ENCODE data around the gene C4orf50. TPM values are rescaled to one million over a fixed set of nuclear protein-coding genes. Genes with fewer than 3 reads are reported as not detected.

C4orf50 gene
- total and polyA plus RNA-seq, 2 experiments from 2014 or later: 0.06 to 0.31 TPM

DNA sequence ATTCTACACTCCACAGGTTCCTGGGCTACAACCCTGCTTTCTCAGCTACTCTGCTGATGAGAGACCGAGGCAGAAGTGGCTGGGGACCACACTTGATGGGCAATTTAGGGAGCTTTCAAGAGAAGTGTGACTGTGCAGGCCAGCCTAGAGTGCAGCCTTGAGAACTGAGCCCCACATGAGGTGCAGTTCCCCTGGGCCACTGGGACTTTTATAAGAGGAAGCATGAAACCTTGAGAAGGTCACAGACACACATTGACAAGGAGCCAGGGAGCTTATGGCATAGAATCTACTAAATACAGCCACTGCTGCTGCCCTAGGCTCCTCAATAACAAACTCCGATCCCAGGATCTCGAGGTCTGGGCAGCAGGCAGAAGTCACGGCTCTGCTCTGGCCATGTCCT lies 13.1 kb downstream of the C4orf50 start:
- no peak overlapping the region for H2AFZ ChIP-seq
- no peak overlapping the region for H3K4me2 ChIP-seq
- H3K9me3 Mint-ChIP-seq: no peaks in the 10 kb centered on the region; the same call in 2 of the 3 replicates
- H3F3A ChIP-seq (replicated peaks; ENCODE audit: low read depth): no peaks in the 10 kb centered on the region
- peaks cover 25% of the 10 kb centered on the region for H3K4me1 Mint-ChIP-seq
- no peaks in the 10 kb centered on the region for H3K27me3 ChIP-seq (ENCODE audit: insufficient read depth)
- H3K4me1 ChIP-seq (ENCODE audit: insufficient read depth): peaks cover 7% of the 10 kb centered on the region; the same call in 1 of the 2 replicates
- ATAC-seq (no peak), DNase-seq (ENCODE audit: low spot score) (no peak)
- no peak overlapping the region for H3K27ac Mint-ChIP-seq
- peaks cover 21% of the 10 kb centered on the region for H3K27me3 Mint-ChIP-seq (ENCODE audit: insufficient read depth, low read depth, poor library complexity)
- H3K36me3 Mint-ChIP-seq (ENCODE audit: low read depth): no peaks in the 10 kb centered on the region
- no peak overlapping the region for H3K4me3 Mint-ChIP-seq
- H3K27ac ChIP-seq (ENCODE audit: low read depth): no peak overlapping the region
- TF ChIP-seq STAT1 (IDR thresholded peaks at IDR 0.05; ENCODE audit: unreplicated experiment): no peak
- TF ChIP-seq, protein P1, sequence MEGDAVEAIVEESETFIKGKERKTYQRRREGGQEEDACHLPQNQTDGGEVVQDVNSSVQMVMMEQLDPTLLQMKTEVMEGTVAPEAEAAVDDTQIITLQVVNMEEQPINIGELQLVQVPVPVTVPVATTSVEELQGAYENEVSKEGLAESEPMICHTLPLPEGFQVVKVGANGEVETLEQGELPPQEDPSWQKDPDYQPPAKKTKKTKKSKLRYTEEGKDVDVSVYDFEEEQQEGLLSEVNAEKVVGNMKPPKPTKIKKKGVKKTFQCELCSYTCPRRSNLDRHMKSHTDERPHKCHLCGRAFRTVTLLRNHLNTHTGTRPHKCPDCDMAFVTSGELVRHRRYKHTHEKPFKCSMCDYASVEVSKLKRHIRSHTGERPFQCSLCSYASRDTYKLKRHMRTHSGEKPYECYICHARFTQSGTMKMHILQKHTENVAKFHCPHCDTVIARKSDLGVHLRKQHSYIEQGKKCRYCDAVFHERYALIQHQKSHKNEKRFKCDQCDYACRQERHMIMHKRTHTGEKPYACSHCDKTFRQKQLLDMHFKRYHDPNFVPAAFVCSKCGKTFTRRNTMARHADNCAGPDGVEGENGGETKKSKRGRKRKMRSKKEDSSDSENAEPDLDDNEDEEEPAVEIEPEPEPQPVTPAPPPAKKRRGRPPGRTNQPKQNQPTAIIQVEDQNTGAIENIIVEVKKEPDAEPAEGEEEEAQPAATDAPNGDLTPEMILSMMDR (conservative IDR thresholded peaks at IDR 0.05; ENCODE audit: low read depth in 2 of 2): no peak
- no peak for TF ChIP-seq CREB1 (CRISPR knock-in tag; IDR thresholded peaks at IDR 0.05; ENCODE audit: low read depth)
- TF ChIP-seq ZNF462 (CRISPR knock-in tag; IDR thresholded peaks at IDR 0.05): no peak
- no peak for TF ChIP-seq EZH2phosphoT487 (IDR thresholded peaks at IDR 0.05; ENCODE audit: unreplicated experiment)
- TF ChIP-seq ZNF114 (CRISPR knock-in tag; IDR thresholded peaks at IDR 0.05): no peak
- no peak for TF ChIP-seq NANOG (IDR thresholded peaks at IDR 0.05; ENCODE audit: borderline replicate concordance)
- no peak for TF ChIP-seq JUNB (IDR thresholded peaks at IDR 0.05; ENCODE audit: unreplicated experiment)
- TF ChIP-seq REST (IDR thresholded peaks at IDR 0.05; ENCODE audit: unreplicated experiment): no peak
- no peak for TF ChIP-seq ZNF331 (CRISPR knock-in tag; IDR thresholded peaks at IDR 0.05; ENCODE audit: low read depth)
- TF ChIP-seq, protein P2, sequence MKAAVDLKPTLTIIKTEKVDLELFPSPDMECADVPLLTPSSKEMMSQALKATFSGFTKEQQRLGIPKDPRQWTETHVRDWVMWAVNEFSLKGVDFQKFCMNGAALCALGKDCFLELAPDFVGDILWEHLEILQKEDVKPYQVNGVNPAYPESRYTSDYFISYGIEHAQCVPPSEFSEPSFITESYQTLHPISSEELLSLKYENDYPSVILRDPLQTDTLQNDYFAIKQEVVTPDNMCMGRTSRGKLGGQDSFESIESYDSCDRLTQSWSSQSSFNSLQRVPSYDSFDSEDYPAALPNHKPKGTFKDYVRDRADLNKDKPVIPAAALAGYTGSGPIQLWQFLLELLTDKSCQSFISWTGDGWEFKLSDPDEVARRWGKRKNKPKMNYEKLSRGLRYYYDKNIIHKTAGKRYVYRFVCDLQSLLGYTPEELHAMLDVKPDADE (IDR thresholded peaks at IDR 0.05): no peak
- no peak for TF ChIP-seq EZH2 (IDR thresholded peaks at IDR 0.05; ENCODE audit: low read depth, unreplicated experiment)
- TF ChIP-seq POLR2AphosphoS5 (IDR thresholded peaks at IDR 0.05; ENCODE audit: low read depth): no peak
- H3K36me3 ChIP-seq (ENCODE audit: insufficient read depth): no peaks in the 10 kb centered on the region
- no peaks in the 10 kb centered on the region for H3K79me2 ChIP-seq (replicated peaks; ENCODE audit: insufficient read depth)
- no peaks in the 10 kb centered on the region for H3K9me2 ChIP-seq (ENCODE audit: insufficient read depth)
- H4K20me1 ChIP-seq (replicated peaks; ENCODE audit: insufficient read depth): no peaks in the 10 kb centered on the region
- H3K4me3 ChIP-seq: no peak overlapping the region

Data from GM23338 (cell line).